ENCODE measurements around the gene ARHGAP15.
"Not testable (repeated sequence)": the region's sequence is repeated elsewhere in the genome, so short reads cannot be mapped to it uniquely, and the experiment has no call there.

Gene ARHGAP15

DNA sequence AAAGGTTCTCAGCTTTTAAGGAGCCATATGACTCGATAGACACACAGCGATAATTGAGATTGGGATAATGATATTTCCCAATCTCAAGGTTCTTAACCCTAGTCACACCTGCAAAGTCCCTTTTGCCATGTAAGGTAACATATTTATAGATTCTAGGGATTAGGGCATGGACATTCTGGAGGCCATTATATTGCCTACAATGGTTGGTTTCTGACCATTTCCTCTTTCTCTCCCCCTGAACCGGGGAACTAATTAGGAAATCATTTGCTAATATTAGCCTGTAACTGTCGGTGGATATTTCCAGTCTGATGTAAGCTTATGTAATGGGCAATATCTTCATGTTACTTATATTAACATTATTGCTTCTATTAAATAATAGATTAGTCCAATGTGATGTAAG is 40.8 kb upstream of the ARHGAP15 start:
- H3F3A ChIP-seq (ENCODE audit: insufficient read depth), result no peaks in the 10 kb centered on the region
- H3K9ac ChIP-seq (ENCODE audit: low read length), result no peak overlapping the region
- no peaks in the 10 kb centered on the region for H3K27me3 ChIP-seq (ENCODE audit: low read length)
- H3K79me2 ChIP-seq (ENCODE audit: insufficient read depth, low read length), result no peaks in the 10 kb centered on the region
- H4K20me1 ChIP-seq (ENCODE audit: low read depth, low read length), result no peaks in the 10 kb centered on the region
- H3K9me3 ChIP-seq (ENCODE audit: insufficient read depth, low read length), result no peaks in the 10 kb centered on the region
- no peak overlapping the region for H3K4me2 ChIP-seq (ENCODE audit: low read depth, low read length, poor library complexity, severe bottlenecking)
- no peak overlapping the region for H3K27ac ChIP-seq (ENCODE audit: low read depth, low read length)
- no peaks in the 10 kb centered on the region for H3K9me2 ChIP-seq (replicated peaks; ENCODE audit: insufficient read depth, low read length)
- H3K4me3 ChIP-seq (ENCODE audit: insufficient read depth, low read length, poor library complexity, severe bottlenecking), result no peak overlapping the region
- no peak for TF ChIP-seq EZH2phosphoT487 (conservative IDR thresholded peaks at IDR 0.05; ENCODE audit: low read length)
- no peak overlapping the region for H2AFZ ChIP-seq (ENCODE audit: low read depth, low read length, severe bottlenecking)
- H3K36me3 ChIP-seq (ENCODE audit: low read length), result no peaks in the 10 kb centered on the region

DNA sequence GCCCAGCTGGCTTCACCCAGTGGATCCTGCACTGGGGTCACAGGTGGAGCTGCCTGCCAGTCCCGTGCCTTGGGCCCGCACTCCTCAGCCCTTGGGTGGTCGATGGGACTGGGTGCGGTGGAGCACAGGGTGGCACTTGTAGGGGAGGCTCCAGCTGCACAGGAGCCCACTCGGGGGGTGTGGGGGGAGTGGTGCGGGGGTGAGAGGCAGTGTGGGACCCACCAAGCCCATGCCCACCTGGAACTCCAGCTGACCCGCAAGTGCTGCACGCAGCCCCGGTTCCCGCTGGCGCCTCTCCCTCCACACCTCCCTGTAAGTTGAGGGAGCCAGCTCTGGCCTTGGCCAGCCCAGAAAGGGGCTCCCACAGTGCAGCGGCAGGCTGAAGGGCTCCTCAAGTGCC is 39.7 kb upstream of the ARHGAP15 start:
- not testable (repeated sequence) for H3K36me3 ChIP-seq (ENCODE audit: low read length); H3K4me2 ChIP-seq (ENCODE audit: low read depth, low read length, poor library complexity, severe bottlenecking); H3K9ac ChIP-seq (ENCODE audit: low read length); H3K27me3 ChIP-seq (ENCODE audit: low read length); H3K9me3 ChIP-seq (ENCODE audit: insufficient read depth, low read length); H3K4me3 ChIP-seq (ENCODE audit: insufficient read depth, low read length, poor library complexity, severe bottlenecking); H4K20me1 ChIP-seq (ENCODE audit: low read depth, low read length); H3F3A ChIP-seq (ENCODE audit: insufficient read depth); H3K79me2 ChIP-seq (ENCODE audit: insufficient read depth, low read length); H3K27ac ChIP-seq (ENCODE audit: low read depth, low read length); H2AFZ ChIP-seq (ENCODE audit: low read depth, low read length, severe bottlenecking); H3K9me2 ChIP-seq (replicated peaks; ENCODE audit: insufficient read depth, low read length)

DNA sequence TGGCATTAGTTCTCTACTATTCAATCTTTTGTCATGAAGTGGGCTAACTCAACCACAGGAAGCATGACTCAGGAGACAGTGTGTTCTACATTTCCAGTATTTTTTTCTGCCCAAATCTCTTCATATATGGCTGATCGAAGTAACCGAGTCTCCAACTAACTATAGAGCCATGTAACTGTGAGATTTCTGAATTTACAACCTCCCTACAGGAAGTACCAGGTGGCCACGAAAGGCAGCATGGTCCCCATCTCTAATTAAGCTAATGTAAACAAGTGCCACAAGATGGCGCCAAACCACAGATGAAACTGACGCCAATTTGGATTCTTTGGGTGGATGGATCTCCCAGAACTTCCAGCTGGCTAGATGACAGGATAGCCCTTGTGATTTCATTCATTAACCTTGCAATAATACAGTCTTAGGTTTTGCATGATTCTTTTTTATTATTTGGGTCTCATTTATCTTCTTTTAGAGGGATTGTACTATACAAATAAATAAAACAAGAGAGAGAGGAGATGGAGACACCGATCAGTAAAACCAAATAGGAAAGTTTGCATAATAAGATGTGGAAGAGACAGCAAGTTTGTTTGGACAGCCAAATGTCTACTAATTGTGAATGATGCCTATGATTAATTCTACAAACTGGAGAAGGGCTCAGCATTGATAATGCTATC is 18.3 kb upstream of the ARHGAP15 start:
- H2AFZ ChIP-seq (ENCODE audit: low read depth, low read length, severe bottlenecking), result peak overlapping the region; percentile 81

DNA sequence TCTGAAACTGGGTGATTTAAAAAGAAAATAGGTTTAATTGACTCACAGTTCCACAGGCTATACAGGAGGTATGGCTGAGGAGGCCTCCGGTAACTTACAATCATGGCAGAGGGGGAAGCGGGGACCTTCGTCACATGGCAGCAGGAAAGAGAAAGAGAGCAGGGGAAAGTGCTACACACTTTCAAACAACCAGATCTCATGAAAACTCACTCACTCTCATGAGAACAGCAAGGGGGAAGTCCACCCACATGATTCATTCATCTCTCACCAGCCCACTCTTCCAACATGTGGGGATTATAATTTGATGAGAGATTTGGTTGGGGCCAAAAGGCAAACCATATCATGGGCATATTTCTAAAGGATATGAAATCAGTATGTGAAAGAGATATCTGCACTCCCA is 12.0 kb upstream of the ARHGAP15 start:
- Histone ChIP-seq H3K79me2 (ENCODE audit: insufficient read depth, low read length) (no peaks in the 10 kb centered on the region), H3K4me3 (ENCODE audit: insufficient read depth, low read length, poor library complexity, severe bottlenecking) (no peak overlapping the region), H4K20me1 (ENCODE audit: low read depth, low read length) (no peaks in the 10 kb centered on the region), H3K9me3 (ENCODE audit: insufficient read depth, low read length) (no peaks in the 10 kb centered on the region), H3K9ac (ENCODE audit: low read length) (no peak overlapping the region), H3K27me3 (ENCODE audit: low read length) (no peaks in the 10 kb centered on the region), H3K36me3 (ENCODE audit: low read length) (no peaks in the 10 kb centered on the region), H2AFZ (ENCODE audit: low read depth, low read length, severe bottlenecking) (no peak overlapping the region), H3K27ac (ENCODE audit: low read depth, low read length) (no peak overlapping the region), H3K4me2 (ENCODE audit: low read depth, low read length, poor library complexity, severe bottlenecking) (no peak overlapping the region), H3F3A (ENCODE audit: insufficient read depth) (no peaks in the 10 kb centered on the region), H3K9me2 (replicated peaks; ENCODE audit: insufficient read depth, low read length) (no peaks in the 10 kb centered on the region)
- no peak for TF ChIP-seq EZH2phosphoT487 (conservative IDR thresholded peaks at IDR 0.05; ENCODE audit: low read length)
- TF ChIP-seq, protein P1, sequence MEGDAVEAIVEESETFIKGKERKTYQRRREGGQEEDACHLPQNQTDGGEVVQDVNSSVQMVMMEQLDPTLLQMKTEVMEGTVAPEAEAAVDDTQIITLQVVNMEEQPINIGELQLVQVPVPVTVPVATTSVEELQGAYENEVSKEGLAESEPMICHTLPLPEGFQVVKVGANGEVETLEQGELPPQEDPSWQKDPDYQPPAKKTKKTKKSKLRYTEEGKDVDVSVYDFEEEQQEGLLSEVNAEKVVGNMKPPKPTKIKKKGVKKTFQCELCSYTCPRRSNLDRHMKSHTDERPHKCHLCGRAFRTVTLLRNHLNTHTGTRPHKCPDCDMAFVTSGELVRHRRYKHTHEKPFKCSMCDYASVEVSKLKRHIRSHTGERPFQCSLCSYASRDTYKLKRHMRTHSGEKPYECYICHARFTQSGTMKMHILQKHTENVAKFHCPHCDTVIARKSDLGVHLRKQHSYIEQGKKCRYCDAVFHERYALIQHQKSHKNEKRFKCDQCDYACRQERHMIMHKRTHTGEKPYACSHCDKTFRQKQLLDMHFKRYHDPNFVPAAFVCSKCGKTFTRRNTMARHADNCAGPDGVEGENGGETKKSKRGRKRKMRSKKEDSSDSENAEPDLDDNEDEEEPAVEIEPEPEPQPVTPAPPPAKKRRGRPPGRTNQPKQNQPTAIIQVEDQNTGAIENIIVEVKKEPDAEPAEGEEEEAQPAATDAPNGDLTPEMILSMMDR (IDR thresholded peaks at IDR 0.05; ENCODE audit: insufficient read depth, low read length, poor library complexity, severe bottlenecking), result no peak

More for the DNA sequence above, 18.3 kb upstream of the ARHGAP15 start:
- no peaks in the 10 kb centered on the region for H3K9me3 ChIP-seq (ENCODE audit: insufficient read depth, low read length)
- no peaks in the 10 kb centered on the region for H3K27me3 ChIP-seq (ENCODE audit: low read length)
- no peak overlapping the region; the same call in 1 of the 2 replicates for H3K9ac ChIP-seq (ENCODE audit: low read length)
- no peaks in the 10 kb centered on the region for H3K79me2 ChIP-seq (ENCODE audit: insufficient read depth, low read length)
- no peak overlapping the region for H3K27ac ChIP-seq (ENCODE audit: low read depth, low read length)
- no peaks in the 10 kb centered on the region for H3K9me2 ChIP-seq (replicated peaks; ENCODE audit: insufficient read depth, low read length)
- H3K4me2 ChIP-seq (ENCODE audit: low read depth, low read length, poor library complexity, severe bottlenecking), result peak overlapping the region; percentile 43
- H3K36me3 ChIP-seq (ENCODE audit: low read length), result no peaks in the 10 kb centered on the region
- TF ChIP-seq, protein P1 (IDR thresholded peaks at IDR 0.05; ENCODE audit: insufficient read depth, low read length, poor library complexity, severe bottlenecking), result peak; percentile 56
- TF ChIP-seq EZH2phosphoT487 (conservative IDR thresholded peaks at IDR 0.05; ENCODE audit: low read length), result no peak
- H4K20me1 ChIP-seq (ENCODE audit: low read depth, low read length), result no peaks in the 10 kb centered on the region
- no peaks in the 10 kb centered on the region for H3F3A ChIP-seq (ENCODE audit: insufficient read depth)
- no peak overlapping the region for H3K4me3 ChIP-seq (ENCODE audit: insufficient read depth, low read length, poor library complexity, severe bottlenecking)

Measured in SU-DHL-6 (cell line).